ENCODE measurements around the gene COLEC11. TPM values are rescaled to one million over a fixed set of nuclear protein-coding genes. Genes with fewer than 3 reads are reported as not detected.

COLEC11 gene
- total and polyA plus RNA-seq, 2 of the 13 experiments (the other 11 are each of a cell fraction or from before 2014, with no cell fraction given): 1.5 to 3.0 TPM

- Histone ChIP-seq H3K36me3 (replicated peaks in 1 of 2; ENCODE audit: control insufficient read depth in 1 of 2, insufficient read depth in 2 of 2, low read length in 2 of 2) (no peaks in the 10 kb centered on the region), H3K27ac (ENCODE audit: extremely low read length, insufficient read depth, low read length) (no peak overlapping the region), H3K79me2 (ENCODE audit: insufficient read depth, low read length) (no peaks in the 10 kb centered on the region), H4K20me1 (ENCODE audit: insufficient read depth, low read length) (no peaks in the 10 kb centered on the region), H3K9ac (ENCODE audit: insufficient read depth, low read depth, low read length) (no peak overlapping the region), H3K4me1 (ENCODE audit: insufficient read depth, low read length) (peaks cover 28% of the 10 kb centered on the region), H3K27me3 (ENCODE audit: control insufficient read depth in 1 of 2, insufficient read depth in 2 of 2, low read length in 2 of 2) (peaks cover 0 to 11% of the 10 kb centered on the region in 2 experiments; a peak in 2 of 5 replicates), H3K9me3 (ENCODE audit: low read length) (no peaks in the 10 kb centered on the region), H2AFZ (ENCODE audit: low read length) (no peak overlapping the region), H3K4me3 (replicated peaks in 1 of 3; ENCODE audit: insufficient read depth in 1 of 3, low read depth in 2 of 3, low read length in 3 of 3) (no peak overlapping the region), H3K4me2 (ENCODE audit: low read depth, low read length) (no peak overlapping the region)
- POLR2A ChIA-PET: no interaction called here
- intact Hi-C loops (cut with micrococcal nuclease; ENCODE audit: unreplicated experiment) (no loop called here), in situ Hi-C loops (cut with HindIII; ENCODE audit: extremely low pct_ligation_motif_present, low pct_unique_long_range_greater_than_20kb) (no loop called here)
- no peak for TF ChIP-seq KDM5A (IDR thresholded peaks at IDR 0.05; ENCODE audit: borderline replicate concordance, low read length)
- TF ChIP-seq KAT7 (CRISPR knock-in tag; IDR thresholded peaks at IDR 0.05; ENCODE audit: borderline replicate concordance): no peak
- TF ChIP-seq ZNF530 (CRISPR knock-in tag; IDR thresholded peaks at IDR 0.05; ENCODE audit: low read depth): no peak
- TF ChIP-seq, protein P1, sequence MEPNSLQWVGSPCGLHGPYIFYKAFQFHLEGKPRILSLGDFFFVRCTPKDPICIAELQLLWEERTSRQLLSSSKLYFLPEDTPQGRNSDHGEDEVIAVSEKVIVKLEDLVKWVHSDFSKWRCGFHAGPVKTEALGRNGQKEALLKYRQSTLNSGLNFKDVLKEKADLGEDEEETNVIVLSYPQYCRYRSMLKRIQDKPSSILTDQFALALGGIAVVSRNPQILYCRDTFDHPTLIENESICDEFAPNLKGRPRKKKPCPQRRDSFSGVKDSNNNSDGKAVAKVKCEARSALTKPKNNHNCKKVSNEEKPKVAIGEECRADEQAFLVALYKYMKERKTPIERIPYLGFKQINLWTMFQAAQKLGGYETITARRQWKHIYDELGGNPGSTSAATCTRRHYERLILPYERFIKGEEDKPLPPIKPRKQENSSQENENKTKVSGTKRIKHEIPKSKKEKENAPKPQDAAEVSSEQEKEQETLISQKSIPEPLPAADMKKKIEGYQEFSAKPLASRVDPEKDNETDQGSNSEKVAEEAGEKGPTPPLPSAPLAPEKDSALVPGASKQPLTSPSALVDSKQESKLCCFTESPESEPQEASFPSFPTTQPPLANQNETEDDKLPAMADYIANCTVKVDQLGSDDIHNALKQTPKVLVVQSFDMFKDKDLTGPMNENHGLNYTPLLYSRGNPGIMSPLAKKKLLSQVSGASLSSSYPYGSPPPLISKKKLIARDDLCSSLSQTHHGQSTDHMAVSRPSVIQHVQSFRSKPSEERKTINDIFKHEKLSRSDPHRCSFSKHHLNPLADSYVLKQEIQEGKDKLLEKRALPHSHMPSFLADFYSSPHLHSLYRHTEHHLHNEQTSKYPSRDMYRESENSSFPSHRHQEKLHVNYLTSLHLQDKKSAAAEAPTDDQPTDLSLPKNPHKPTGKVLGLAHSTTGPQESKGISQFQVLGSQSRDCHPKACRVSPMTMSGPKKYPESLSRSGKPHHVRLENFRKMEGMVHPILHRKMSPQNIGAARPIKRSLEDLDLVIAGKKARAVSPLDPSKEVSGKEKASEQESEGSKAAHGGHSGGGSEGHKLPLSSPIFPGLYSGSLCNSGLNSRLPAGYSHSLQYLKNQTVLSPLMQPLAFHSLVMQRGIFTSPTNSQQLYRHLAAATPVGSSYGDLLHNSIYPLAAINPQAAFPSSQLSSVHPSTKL (CRISPR knock-in tag; IDR thresholded peaks at IDR 0.05): no peak
- no peak for TF ChIP-seq ZNF576 (CRISPR knock-in tag; IDR thresholded peaks at IDR 0.05)
- no peak for TF ChIP-seq STAG1 (CRISPR knock-in tag; IDR thresholded peaks at IDR 0.05)
- no peak for TF ChIP-seq SRF (IDR thresholded peaks at IDR 0.05; ENCODE audit: low read depth, low read length)
- TF ChIP-seq JARID2 (CRISPR knock-in tag; IDR thresholded peaks at IDR 0.05; ENCODE audit: insufficient replicate concordance): no peak
- no peak for TF ChIP-seq AHR (CRISPR knock-in tag; IDR thresholded peaks at IDR 0.05)
- TF ChIP-seq FOXK1 (CRISPR knock-in tag; IDR thresholded peaks at IDR 0.05; ENCODE audit: borderline replicate concordance, low read depth): no peak
- TF ChIP-seq, protein P2, sequence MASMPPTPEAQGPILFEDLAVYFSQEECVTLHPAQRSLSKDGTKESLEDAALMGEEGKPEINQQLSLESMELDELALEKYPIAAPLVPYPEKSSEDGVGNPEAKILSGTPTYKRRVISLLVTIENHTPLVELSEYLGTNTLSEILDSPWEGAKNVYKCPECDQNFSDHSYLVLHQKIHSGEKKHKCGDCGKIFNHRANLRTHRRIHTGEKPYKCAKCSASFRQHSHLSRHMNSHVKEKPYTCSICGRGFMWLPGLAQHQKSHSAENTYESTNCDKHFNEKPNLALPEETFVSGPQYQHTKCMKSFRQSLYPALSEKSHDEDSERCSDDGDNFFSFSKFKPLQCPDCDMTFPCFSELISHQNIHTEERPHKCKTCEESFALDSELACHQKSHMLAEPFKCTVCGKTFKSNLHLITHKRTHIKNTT (CRISPR knock-in tag; IDR thresholded peaks at IDR 0.05): no peak
- TF ChIP-seq SRSF1 (optimal IDR thresholded peaks at IDR 0.05; ENCODE audit: low read depth, low read length): no peak
- TF ChIP-seq ZNF564 (CRISPR knock-in tag; IDR thresholded peaks at IDR 0.05): no peak
- TF ChIP-seq TFAP4 (IDR thresholded peaks at IDR 0.05; ENCODE audit: borderline replicate concordance, low read depth): no peak
- TF ChIP-seq ZC3H13 (CRISPR knock-in tag; IDR thresholded peaks at IDR 0.05): no peak
- TF ChIP-seq RARA (CRISPR knock-in tag; IDR thresholded peaks at IDR 0.05): no peak
- no peak for TF ChIP-seq ZFY (CRISPR knock-in tag; IDR thresholded peaks at IDR 0.05)
- TF ChIP-seq MATR3 (CRISPR knock-in tag; IDR thresholded peaks at IDR 0.05): no peak
- WGBS (ENCODE audit: low lambda C conversion rate): 63% methylated on average over 8 of the region's 8 CpGs
- no peak for FAIRE-seq
- no peak for ATAC-seq
- CTCF ChIA-PET (ENCODE audit: low intra/inter-chr PET ratio, low total read pairs): interaction anchor here (2.1 kb wide), 1 partner anchor 26 kb away, joined by 11 read pairs; no protein-coding TSS in a partner anchor
- DNase-seq (ENCODE audit: low spot score): no peak
- no TSS peak for BruUV-seq (replicated peaks)
Observed at GRCh38 chr2:3625186-3625585, 30.3 kb downstream of the COLEC11 start.
